HCT116 (cell line): ENCODE measurements around the gene CACNA2D3. TPM values are rescaled to one million over a fixed set of nuclear protein-coding genes. Genes with fewer than 3 reads are reported as not detected.

ENCODE experiments used
- ATAC-seq: fragments of 200-7000 bp; cut with Tn5 transposase; 2 replicates; pipeline ENCODE4 v1.9.1; 2020; ENCODE audit warnings: mild to moderate bottlenecking, moderate library complexity
- BruUV-seq: library from RNA; stranded (reverse); fragments of 400-500 nt; replicated peaks from 2 replicates; lab custom pipeline; 2021; lab: Mats Ljungman, UMichigan
- CTCF ChIA-PET: fragments of 300-600 bp; sonication (Branson Sonifier 250); formaldehyde crosslinking; loops from one replicate; lab custom pipeline; 2021; ENCODE audit warnings: antibody characterized with exemption; lab: Charles Lee
- POLR2A ChIA-PET: fragments of 300-600, 350-600 bp; sonication (Branson Sonifier 250); formaldehyde crosslinking; loops from one replicate; lab custom pipeline; 2021; ENCODE audit warnings: antibody characterized with exemption; lab: Charles Lee
- RAD21 ChIA-PET, 2 experiments: fragments of 300-600 bp; sonication (Branson Sonifier 250); formaldehyde crosslinking; loops; one replicate each; lab custom pipeline; 2023; ENCODE audit warnings: low total read pairs in 2 of 2; ENCODE audit not compliant: uncharacterized antibody in 2 of 2, unreplicated experiment in 2 of 2, low non-redundant PET in 1 of 2; lab: Charles Lee
- DNase-seq: peaks from one replicate; pipeline ENCODE4 v3.0.0-alpha.2; 2010; ENCODE audit warnings: low read depth, low spot score
- H2AFZ ChIP-seq: fragments of 200-600 bp; shearing (Covaris generic), sonication (generic); 2 replicates; pipeline ENCODE4 v1.6.1; 2017; ENCODE audit warnings: low read depth, mixed run types, mixed read lengths, antibody characterized with exemption, low read length; ENCODE audit not compliant: poor library complexity, severe bottlenecking
- H3K27ac ChIP-seq: 2 replicates; pipeline ENCODE4 v1.5.1; 2012; ENCODE audit warnings: low read depth, low read length
- H3K27me3 ChIP-seq: fragments of 200-600 bp; sonication (generic); 2 replicates; pipeline ENCODE4 v1.6.1; 2016; ENCODE audit warnings: mixed run types, low read length, mixed read lengths; ENCODE audit not compliant: insufficient read depth
- H3K36me3 ChIP-seq, 2 experiments: fragments of 200-500 bp in 1 of 2; fragments of 200-600 bp in 1 of 2; sonication (Bioruptor generic) in 1 of 2; sonication (generic) in 1 of 2; 2 replicates each; pipeline versions ENCODE4 v1.5.1 to v1.6.1; 2014 to 2016; ENCODE audit warnings: low read length in 2 of 2, inconsistent platforms in 1 of 2, mixed read lengths in 1 of 2, mixed run types in 1 of 2; ENCODE audit not compliant: insufficient read depth in 2 of 2, control insufficient read depth in 1 of 2
- H3K4me1 ChIP-seq, 2 experiments: fragments of 200-600 bp in 1 of 2; sonication (generic) in 1 of 2; 2 replicates each; pipeline versions ENCODE4 v1.5.1 to v1.6.1; 2012 to 2017; ENCODE audit warnings: low read length in 2 of 2, inconsistent platforms in 1 of 2, mild to moderate bottlenecking in 1 of 2, mixed read lengths in 1 of 2, mixed run types in 1 of 2, moderate library complexity in 1 of 2; ENCODE audit not compliant: insufficient read depth in 2 of 2, control insufficient read depth in 1 of 2
- H3K4me2 ChIP-seq: fragments of 200-600 bp; sonication (generic); 2 replicates; pipeline ENCODE4 v1.6.1; 2017; ENCODE audit warnings: mixed run types, low read length, mixed read lengths
- H3K4me3 ChIP-seq, 2 experiments: fragments of 200-600 bp in 1 of 2; sonication (generic) in 1 of 2; replicated peaks in 1 of 2; 2 replicates each; pipeline ENCODE4 v1.5.1; 2011 to 2016; ENCODE audit warnings: low read length in 2 of 2, control low read depth in 1 of 2, low read depth in 1 of 2, mild to moderate bottlenecking in 1 of 2, mixed read lengths in 1 of 2, mixed run types in 1 of 2
- H3K79me2 ChIP-seq: fragments of 200-600 bp; sonication (generic); 2 replicates; pipeline ENCODE4 v1.6.1; 2017; ENCODE audit warnings: mild to moderate bottlenecking, mixed run types, low read length, moderate library complexity, mixed read lengths; ENCODE audit not compliant: insufficient read depth
- H3K9ac ChIP-seq: fragments of 200-600 bp; sonication (generic); 2 replicates; pipeline ENCODE4 v1.6.1; 2016; ENCODE audit warnings: low read length, mixed read lengths
- H3K9me2 ChIP-seq: fragments of 200-600 bp; sonication (generic), shearing (Covaris generic); 2 replicates; pipeline ENCODE4 v1.6.1; 2017; ENCODE audit warnings: mixed run types, mild to moderate bottlenecking, moderate library complexity; ENCODE audit not compliant: insufficient read depth
- H3K9me3 ChIP-seq, 2 experiments: fragments of 200-500 bp in 1 of 2; fragments of 200-600 bp in 1 of 2; sonication (Bioruptor generic) in 1 of 2; sonication (generic) in 1 of 2; 2 replicates each; pipeline ENCODE4 v1.6.1; 2014 to 2017; ENCODE audit warnings: low read length in 2 of 2, mixed read lengths in 2 of 2, inconsistent platforms in 1 of 2, low read depth in 1 of 2, mild to moderate bottlenecking in 1 of 2, mixed run types in 1 of 2, moderate library complexity in 1 of 2; ENCODE audit not compliant: control insufficient read depth in 1 of 2, insufficient read depth in 1 of 2
- H4K20me1 ChIP-seq: fragments of 200-600 bp; sonication (generic), shearing (Covaris generic); 2 replicates; pipeline ENCODE4 v1.6.1; 2017; ENCODE audit warnings: mixed run types, mild to moderate bottlenecking, moderate library complexity; ENCODE audit not compliant: insufficient read depth
- CEBPB ChIP-seq: IDR thresholded peaks from 2 replicates; pipeline ENCODE4 v1.6.1; 2012; ENCODE audit warnings: low read depth
- EGR1 ChIP-seq: IDR thresholded peaks from 2 replicates; pipeline ENCODE4 v1.6.1; 2012; ENCODE audit warnings: low read depth
- EZH2 ChIP-seq: fragments of 200-600 bp; sonication (generic); IDR thresholded peaks from 2 replicates; pipeline ENCODE4 v1.6.1; 2017; ENCODE audit warnings: antibody characterized with exemption, mixed run types
- EZH2phosphoT487 ChIP-seq: fragments of 200-600 bp; IDR thresholded peaks from 2 replicates; pipeline ENCODE4 v1.6.1; 2018; ENCODE audit warnings: antibody characterized with exemption, borderline replicate concordance
- SIN3A ChIP-seq: IDR thresholded peaks from 2 replicates; pipeline ENCODE4 v1.6.1; 2012; ENCODE audit warnings: low read depth
- ZFX ChIP-seq: fragments of 450-650 bp; IDR thresholded peaks from 2 replicates; pipeline ENCODE4 v1.6.1; 2017
- intact Hi-C: fragments of 100-400 bp; cut with micrococcal nuclease; formaldehyde crosslinking; loops from 2 replicates; pipeline ENCODE4 v1.10.0; 2022
- total RNA-seq: library from RNA; stranded (reverse); gene quantifications from one replicate; pipeline ENCODE4 v1.2.1, GENCODE V29; 2021; ENCODE audit not compliant: unreplicated experiment

Gene CACNA2D3
- total RNA-seq, 1 experiment from 2014 or later = 0.20 TPM

DNA sequence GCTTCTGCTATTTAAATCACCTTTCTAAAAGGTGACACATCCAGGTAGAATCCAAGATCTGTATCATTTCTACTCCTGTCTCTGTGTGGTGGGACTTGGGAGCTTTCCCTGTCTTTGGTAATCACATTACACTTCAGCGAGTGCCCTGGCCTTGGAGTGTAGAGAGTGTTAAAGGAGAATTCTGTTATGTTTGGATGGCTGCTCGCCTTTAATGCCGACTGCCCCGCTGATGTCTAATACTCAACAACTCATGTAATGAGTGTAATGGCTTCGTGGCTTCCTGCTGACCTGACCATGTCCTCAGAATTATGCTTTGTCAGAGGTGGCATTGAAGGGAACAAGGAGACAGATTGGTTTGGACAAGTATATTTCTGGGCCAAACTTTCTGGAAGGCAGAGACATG lies 871.8 kb downstream of the CACNA2D3 start:
- no peaks in the 10 kb centered on the region for H3K9me2 ChIP-seq
- DNase-seq (no peak), ATAC-seq (no peak)
- no peak overlapping the region for H3K4me2 ChIP-seq
- no peak overlapping the region for H2AFZ ChIP-seq
- no peak overlapping the region for H3K27ac ChIP-seq
- ChIA-PET RAD21 (no interaction called here), POLR2A (no interaction called here), CTCF (no interaction called here)
- peaks cover 0 to 8% of the 10 kb centered on the region in 2 experiments; a peak in 2 of 4 replicates for H3K9me3 ChIP-seq
- no peaks in the 10 kb centered on the region for H4K20me1 ChIP-seq
- H3K79me2 ChIP-seq = no peaks in the 10 kb centered on the region
- no peak for TF ChIP-seq EZH2phosphoT487
- no peak for TF ChIP-seq EGR1
- no peak for TF ChIP-seq ZFX
- no peak for TF ChIP-seq SIN3A
- no TSS peak for BruUV-seq
- intact Hi-C loops = no loop called here
- H3K27me3 ChIP-seq = no peaks in the 10 kb centered on the region
- no peaks in the 10 kb centered on the region for H3K4me1 ChIP-seq
- no peaks in the 10 kb centered on the region for H3K36me3 ChIP-seq
- no peak overlapping the region for H3K9ac ChIP-seq
- no peak overlapping the region for H3K4me3 ChIP-seq

DNA sequence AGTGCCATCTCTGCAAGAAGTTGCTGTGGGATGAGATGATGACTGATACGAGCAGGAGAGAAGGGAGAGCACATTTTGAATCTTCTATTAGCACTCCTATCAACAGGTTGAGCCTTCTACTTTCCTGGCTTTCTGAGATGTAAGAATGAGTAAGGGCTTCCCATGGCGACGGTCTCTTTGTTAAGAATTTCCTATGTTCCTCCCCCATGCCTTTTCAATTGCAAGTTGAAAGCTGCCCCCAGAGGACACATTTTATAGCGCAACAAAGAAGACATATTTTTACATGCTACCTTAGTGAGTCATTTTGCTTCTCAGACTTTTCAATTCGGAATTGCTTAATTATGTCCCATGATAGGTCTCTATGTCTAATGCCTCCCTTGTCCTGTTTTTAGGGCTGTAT lies 876.8 kb downstream of the CACNA2D3 start:
- CTCF ChIA-PET = no interaction called here
- no peaks in the 10 kb centered on the region; a peak in 2 of 4 replicates for H3K9me3 ChIP-seq
- H3K4me2 ChIP-seq = no peak overlapping the region
- no peaks in the 10 kb centered on the region for H3K27me3 ChIP-seq
- no peak overlapping the region for H3K9ac ChIP-seq
- no peak overlapping the region for H3K27ac ChIP-seq
- H3K4me1 ChIP-seq = no peaks in the 10 kb centered on the region
- H3K9me2 ChIP-seq = no peaks in the 10 kb centered on the region
- RAD21 ChIA-PET = no interaction called here
- POLR2A ChIA-PET = no interaction called here
- H4K20me1 ChIP-seq = no peaks in the 10 kb centered on the region
- H2AFZ ChIP-seq = no peak overlapping the region
- no peak for ATAC-seq
- no peak overlapping the region for H3K4me3 ChIP-seq
- no peaks in the 10 kb centered on the region for H3K79me2 ChIP-seq
- DNase-seq = no peak
- no peaks in the 10 kb centered on the region for H3K36me3 ChIP-seq
- intact Hi-C loops = no loop called here
- BruUV-seq = no TSS peak
- TF ChIP-seq CEBPB (no peak), EZH2 (no peak)
- TF ChIP-seq, all 23 proteins: peak for 0
